H1 (cell line): ENCODE data around the gene CDRT4. TPM values are rescaled to one million over a fixed set of nuclear protein-coding genes. Genes with fewer than 3 reads are reported as not detected.

ENCODE experiments used
- CTCF ChIA-PET: fragments of 300-600 bp; sonication (Branson Sonifier 250); formaldehyde crosslinking; loops from one replicate; lab custom pipeline; 2021; ENCODE audit not compliant: partially characterized antibody; lab: Charles Lee
- POLR2A ChIA-PET: fragments of 300-600 bp; sonication (Branson Sonifier 250); formaldehyde crosslinking; loops from one replicate; lab custom pipeline; 2021; ENCODE audit warnings: inconsistent platforms; ENCODE audit not compliant: partially characterized antibody; lab: Charles Lee
- DNase-seq, 2 experiments: peaks; one replicate each; pipeline versions ENCODE4 v3.0.0 to v3.0.0-alpha.2; 2010 to 2022; ENCODE audit warnings: low spot score in 2 of 2, low read depth in 1 of 2, mixed read lengths in 1 of 2
- FAIRE-seq: peaks from 2 replicates; lab custom pipeline; 2011; peaks lifted over from hg19 to GRCh38; lab: Jason Lieb, UNC
- H2AFZ ChIP-seq: 2 replicates; pipeline ENCODE4 v1.8.1; 2012; ENCODE audit warnings: low read length, inconsistent platforms
- H2AK5ac ChIP-seq: 2 replicates; pipeline ENCODE4 v1.6.1; 2013; ENCODE audit warnings: low read depth, low read length
- H2BK120ac ChIP-seq: replicated peaks from 2 replicates; pipeline ENCODE3; 2013; ENCODE audit warnings: low read depth, low read length, inconsistent platforms
- H2BK12ac ChIP-seq: 2 replicates; pipeline ENCODE4 v1.6.1; 2013; ENCODE audit warnings: low read depth, low read length
- H2BK15ac ChIP-seq: 2 replicates; pipeline ENCODE4 v1.6.1; 2013; ENCODE audit warnings: low read length
- H2BK20ac ChIP-seq: 2 replicates; pipeline ENCODE4 v1.6.1; 2013; ENCODE audit warnings: low read length
- H2BK5ac ChIP-seq: 2 replicates; pipeline ENCODE4 v1.6.1; 2013; ENCODE audit warnings: low read depth, low read length
- H3K14ac ChIP-seq: 2 replicates; pipeline ENCODE4 v1.6.1; 2013; ENCODE audit warnings: inconsistent platforms; ENCODE audit not compliant: insufficient read length
- H3K18ac ChIP-seq: 2 replicates; pipeline ENCODE4 v1.6.1; 2013; ENCODE audit warnings: low read length; ENCODE audit errors: extremely low read depth
- H3K23ac ChIP-seq: 2 replicates; pipeline ENCODE4 v1.6.1; 2013; ENCODE audit warnings: inconsistent platforms; ENCODE audit not compliant: insufficient read length
- H3K23me2 ChIP-seq: 2 replicates; pipeline ENCODE4 v1.6.1; 2013; ENCODE audit warnings: low read depth, low read length
- H3K27ac ChIP-seq: 2 replicates; pipeline ENCODE4 v1.6.1; 2011; ENCODE audit warnings: low read depth, low read length, inconsistent platforms
- H3K27me3 ChIP-seq, 4 experiments: replicated peaks in 1 of 4; 1 replicate in 1 of 4; 2 replicates in 3 of 4; pipeline versions ENCODE4 v1.6.1 to v1.8.1; 2011 to 2013; ENCODE audit warnings: low read length in 3 of 4, mild to moderate bottlenecking in 3 of 4, inconsistent platforms in 2 of 4, mixed read lengths in 2 of 4, moderate library complexity in 1 of 4; ENCODE audit not compliant: control insufficient read depth in 3 of 4, insufficient read depth in 3 of 4; ENCODE audit errors: extremely low read depth in 1 of 4
- H3K36me3 ChIP-seq, 4 experiments: 2 replicates each; pipeline versions ENCODE4 v1.6.1 to v1.8.1; 2011 to 2013; ENCODE audit warnings: mild to moderate bottlenecking in 4 of 4, low read length in 3 of 4, moderate library complexity in 2 of 4, control low read depth in 1 of 4, inconsistent platforms in 1 of 4; ENCODE audit not compliant: insufficient read depth in 4 of 4, control insufficient read depth in 2 of 4
- H3K4ac ChIP-seq: replicated peaks from 2 replicates; pipeline ENCODE3; 2013; ENCODE audit warnings: low read length, low read depth, mixed read lengths, inconsistent platforms; ENCODE audit not compliant: insufficient read length
- H3K4me1 ChIP-seq, 4 experiments: replicated peaks in 1 of 4; 1 replicate in 1 of 4; 2 replicates in 3 of 4; pipeline versions ENCODE4 v1.6.1 to v1.8.1; 2011 to 2013; ENCODE audit warnings: low read length in 3 of 4, inconsistent platforms in 2 of 4, mixed read lengths in 1 of 4; ENCODE audit not compliant: insufficient read depth in 4 of 4, control insufficient read depth in 3 of 4
- H3K4me2 ChIP-seq, 2 experiments: 2 replicates each; pipeline versions ENCODE4 v1.6.1 to v1.8.1; 2011 to 2013; ENCODE audit warnings: low read depth in 2 of 2, low read length in 2 of 2, control low read depth in 1 of 2, inconsistent platforms in 1 of 2, mild to moderate bottlenecking in 1 of 2; ENCODE audit not compliant: insufficient read depth in 1 of 2
- H3K4me3 ChIP-seq, 4 experiments: fragments of 200-600, 300-600 bp in 1 of 4; sonication (generic), shearing (Covaris generic), sonication (Bioruptor Twin) in 1 of 4; 2 replicates each; pipeline versions ENCODE4 v1.5.1 to v1.8.1; 2011 to 2016; ENCODE audit warnings: low read length in 4 of 4, low read depth in 3 of 4, control low read depth in 2 of 4, inconsistent platforms in 2 of 4, mild to moderate bottlenecking in 2 of 4, mixed read lengths in 1 of 4, moderate library complexity in 1 of 4; ENCODE audit not compliant: insufficient read depth in 2 of 4; ENCODE audit errors: extremely low read depth in 1 of 4
- H3K56ac ChIP-seq: replicated peaks from 2 replicates; pipeline ENCODE3; 2013; ENCODE audit warnings: low read depth, mild to moderate bottlenecking, mixed read lengths, low read length, inconsistent platforms; ENCODE audit not compliant: insufficient read length
- H3K79me1 ChIP-seq: 2 replicates; pipeline ENCODE4 v1.6.1; 2013; ENCODE audit warnings: low read depth, low read length, control low read depth
- H3K79me2 ChIP-seq, 2 experiments: 2 replicates each; pipeline versions ENCODE4 v1.6.1 to v1.8.1; 2012 to 2013; ENCODE audit warnings: low read length in 2 of 2, mild to moderate bottlenecking in 2 of 2, inconsistent platforms in 1 of 2; ENCODE audit not compliant: insufficient read depth in 2 of 2, control insufficient read depth in 1 of 2
- H3K9ac ChIP-seq, 4 experiments: replicated peaks in 1 of 4; 1 replicate in 1 of 4; 2 replicates in 3 of 4; pipeline versions ENCODE4 v1.6.1 to v1.8.1; 2011 to 2013; ENCODE audit warnings: low read depth in 3 of 4, low read length in 3 of 4, control low read depth in 2 of 4, mild to moderate bottlenecking in 2 of 4, moderate library complexity in 2 of 4, inconsistent platforms in 1 of 4; ENCODE audit errors: extremely low read depth in 1 of 4
- H3K9me3 ChIP-seq, 2 experiments: 2 replicates each; pipeline versions ENCODE4 v1.6.1 to v1.8.1; 2012 to 2013; ENCODE audit warnings: mild to moderate bottlenecking in 2 of 2, moderate library complexity in 2 of 2, control low read depth in 1 of 2, inconsistent platforms in 1 of 2, low read depth in 1 of 2, low read length in 1 of 2, mixed read lengths in 1 of 2; ENCODE audit not compliant: insufficient read depth in 2 of 2
- H4K20me1 ChIP-seq, 2 experiments: replicated peaks in 1 of 2; 2 replicates each; pipeline versions ENCODE3 to v1.8.1; 2011 to 2013; ENCODE audit warnings: inconsistent platforms in 2 of 2, low read length in 2 of 2, mild to moderate bottlenecking in 1 of 2; ENCODE audit not compliant: insufficient read depth in 2 of 2, control insufficient read depth in 1 of 2
- H4K5ac ChIP-seq: 2 replicates; pipeline ENCODE4 v1.6.1; 2013; ENCODE audit warnings: low read length, low read depth, mixed read lengths, inconsistent platforms; ENCODE audit not compliant: insufficient read length
- H4K8ac ChIP-seq: 2 replicates; pipeline ENCODE4 v1.8.0; 2013; ENCODE audit warnings: mild to moderate bottlenecking, moderate library complexity, low read length, inconsistent platforms; ENCODE audit not compliant: insufficient read depth; ENCODE audit errors: extremely low read depth
- H4K91ac ChIP-seq: replicated peaks from 2 replicates; pipeline ENCODE3; 2013; ENCODE audit warnings: low read length, mixed read lengths, inconsistent platforms; ENCODE audit not compliant: insufficient read length
- PHF8 ChIP-seq: fragments of 200-600 bp; sonication (generic); conservative IDR thresholded peaks from 2 replicates; pipeline ENCODE4 v1.7.1; 2012; ENCODE audit warnings: low read depth, mild to moderate bottlenecking, inconsistent platforms, low read length, moderate library complexity
- POLR2AphosphoS5 ChIP-seq: IDR thresholded peaks from 2 replicates; pipeline ENCODE4 v1.6.1; 2011; ENCODE audit warnings: low read depth, low read length
- SUZ12 ChIP-seq: fragments of 200-600 bp; sonication (generic); IDR thresholded peaks from 2 replicates; pipeline ENCODE4 v1.6.1; 2012; ENCODE audit warnings: mild to moderate bottlenecking, inconsistent platforms, low read length, moderate library complexity, mixed read lengths
- USF2 ChIP-seq: IDR thresholded peaks from 2 replicates; pipeline ENCODE4 v1.6.1; 2011; ENCODE audit warnings: low read length, improper control_type of control experiment
- WGBS, 2 experiments: shearing (Covaris generic) in 1 of 2; methylation state at CpG; one replicate each; pipeline versions ENCODE4 v1.1.6 to v1.1.7; 2013 to 2015; ENCODE audit warnings: low lambda C conversion rate in 2 of 2, mixed read lengths in 2 of 2, inconsistent platforms in 1 of 2, low coverage in 1 of 2, missing lambda C conversion rate in 1 of 2; ENCODE audit not compliant: insufficient replicate concordance in 2 of 2, insufficient coverage in 1 of 2, insufficient read length in 1 of 2; ENCODE audit errors: extremely low coverage in 1 of 2, missing lambda C conversion rate in 1 of 2; 5-methylcytosine and 5-hydroxymethylcytosine counted together
- polyA plus RNA-seq, 7 experiments: library from polyadenylated mRNA; depleted of rRNA in 3 of 7; stranded (reverse) in 5 of 7; unstranded in 2 of 7; fragments of >200 nt in 5 of 7; fragments of 200-250 nt in 2 of 7; gene quantifications; 1 replicate in 5 of 7; 2 replicates in 1 of 7; 4 replicates in 1 of 7; pipeline versions ENCODE4 v1.2.1 to v1.2.3, GENCODE V29; 2011 to 2013; ENCODE audit warnings: missing spikeins in 2 of 7, mixed read lengths in 2 of 7
- total RNA-seq: library from RNA; stranded (reverse); fragmentation: NEBNext Ultra II Directional; extraction: Animal tissue kit (Norgen Biotek cat#: 25700); gene quantifications from 2 replicates; pipeline ENCODE4 v1.2.1, GENCODE V29; 2021
- TF ChIP-seq, protein P1 (sequence below), 3 experiments: IDR thresholded peaks; 1 replicate in 2 of 3; 2 replicates in 1 of 3; pipeline versions ENCODE4 v1.5.1 to v1.6.1; 2011; ENCODE audit warnings: low read length in 3 of 3, mild to moderate bottlenecking in 3 of 3, inconsistent platforms in 2 of 3, low read depth in 1 of 3, moderate library complexity in 1 of 3; ENCODE audit not compliant: insufficient read depth in 1 of 3; ENCODE audit errors: control extremely low read depth in 1 of 3

The CDRT4 gene
- total and polyA plus RNA-seq, 2 of the 8 experiments (the other 6 are each of a cell fraction or from before 2014, with no cell fraction given): 2.6 to 5.6 TPM

- POLR2A ChIA-PET: no interaction called here
- Histone ChIP-seq H3K4ac (no peak overlapping the region), H3K36me3 (peaks cover 0 to 2% (median 0%) of the 10 kb centered on the region in 4 experiments; a peak in 1 of 8 replicates), H3K4me2 (no peak overlapping the region), H2BK20ac (no peak overlapping the region), H3K27ac (no peak overlapping the region), H4K5ac (no peak overlapping the region), H3K79me1 (no peaks in the 10 kb centered on the region), H3K4me1 (no peaks in the 10 kb centered on the region; a peak in 1 of 7 replicates), H3K18ac (no peak overlapping the region), H3K79me2 (no peaks in the 10 kb centered on the region), H4K8ac (no peak overlapping the region), H3K23ac (no peak overlapping the region), H3K9ac (no peak overlapping the region), H3K27me3 (no peaks in the 10 kb centered on the region), H3K4me3 (no peak overlapping the region), H3K9me3 (no peaks in the 10 kb centered on the region), H2BK5ac (no peak overlapping the region), H2AFZ (no peak overlapping the region), H2BK120ac (no peak overlapping the region), H4K20me1 (peaks cover 0 to 3% of the 10 kb centered on the region in 2 experiments), H2BK12ac (no peak overlapping the region), H3K56ac (no peak overlapping the region), H2AK5ac (no peak overlapping the region), H2BK15ac (no peak overlapping the region), H3K14ac (no peak overlapping the region), H4K91ac (no peak overlapping the region), H3K23me2 (peaks cover 3% of the 10 kb centered on the region; the same call in 1 of the 2 replicates)
- no peak for TF ChIP-seq POLR2AphosphoS5
- TF ChIP-seq, protein P1, sequence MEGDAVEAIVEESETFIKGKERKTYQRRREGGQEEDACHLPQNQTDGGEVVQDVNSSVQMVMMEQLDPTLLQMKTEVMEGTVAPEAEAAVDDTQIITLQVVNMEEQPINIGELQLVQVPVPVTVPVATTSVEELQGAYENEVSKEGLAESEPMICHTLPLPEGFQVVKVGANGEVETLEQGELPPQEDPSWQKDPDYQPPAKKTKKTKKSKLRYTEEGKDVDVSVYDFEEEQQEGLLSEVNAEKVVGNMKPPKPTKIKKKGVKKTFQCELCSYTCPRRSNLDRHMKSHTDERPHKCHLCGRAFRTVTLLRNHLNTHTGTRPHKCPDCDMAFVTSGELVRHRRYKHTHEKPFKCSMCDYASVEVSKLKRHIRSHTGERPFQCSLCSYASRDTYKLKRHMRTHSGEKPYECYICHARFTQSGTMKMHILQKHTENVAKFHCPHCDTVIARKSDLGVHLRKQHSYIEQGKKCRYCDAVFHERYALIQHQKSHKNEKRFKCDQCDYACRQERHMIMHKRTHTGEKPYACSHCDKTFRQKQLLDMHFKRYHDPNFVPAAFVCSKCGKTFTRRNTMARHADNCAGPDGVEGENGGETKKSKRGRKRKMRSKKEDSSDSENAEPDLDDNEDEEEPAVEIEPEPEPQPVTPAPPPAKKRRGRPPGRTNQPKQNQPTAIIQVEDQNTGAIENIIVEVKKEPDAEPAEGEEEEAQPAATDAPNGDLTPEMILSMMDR (IDR thresholded peaks at IDR 0.05; ENCODE audit: control extremely low read depth in 1 of 3, insufficient read depth in 1 of 3, low read depth in 1 of 3, low read length in 3 of 3): no peak
- no peak for TF ChIP-seq PHF8
- no peak for TF ChIP-seq USF2
- TF ChIP-seq SUZ12: no peak
- CTCF ChIA-PET: interaction anchor here (1.1 to 1.6 kb wide), 6 partner anchors 8 to 174 kb away, joined by 3 to 8 read pairs (median 4); no protein-coding TSS in a partner anchor
- FAIRE-seq (no peak), DNase-seq (no peak)
- 87% methylated on average over 6 of the region's 6 CpGs; no CpG with 5 or more reads in 1 of the 2 experiments for WGBS, 2 experiments
Observed at GRCh38 chr17:15431766-15432165, 35.7 kb downstream of the CDRT4 start.
